SK-MEL-5 (cell line): ENCODE data around the gene POU5F1. TPM values are rescaled to one million over a fixed set of nuclear protein-coding genes. Genes with fewer than 3 reads are reported as not detected.

Experiments
- small RNA-seq, 2 experiments: library from RNA; depleted of rRNA; stranded (forward); fragments of <200 nt; gene quantifications; one replicate each; pipeline ENCODE3, GENCODE V24; 2014
- total RNA-seq: library from RNA; depleted of rRNA; stranded (reverse); fragments of >200 nt; shearing (Covaris generic); gene quantifications from 2 replicates; pipeline ENCODE4 v1.2.3, GENCODE V29; 2014; rRNA removed

POU5F1 gene
- total RNA-seq, 1 experiment from 2014 or later = not detected

Small RNA genes within 50 kb of the gene (small RNA-seq; reads per million reads assigned to genes)
- gene POLR2LP1 = 0 reads per million in 2 experiments

Other genes starting within 250 kb of the POU5F1 start
- not detected in 2 replicates for gene SFTA2, start 238.5 kb downstream of the POU5F1 start, total RNA-seq
- not detected in 2 replicates for gene MUCL3, start 229.7 kb downstream of the POU5F1 start, total RNA-seq
- not detected in 2 replicates for gene MUC21, start 187.0 kb downstream of the POU5F1 start, total RNA-seq
- gene MUC22, start 160.2 kb downstream of the POU5F1 start, total RNA-seq = not detected in 2 replicates
- gene C6orf15, start 58.1 kb downstream of the POU5F1 start, total RNA-seq = not detected in 2 replicates
- gene PSORS1C1, start 55.9 kb downstream of the POU5F1 start, total RNA-seq = not detected in 2 replicates
- gene CDSN, start 50.2 kb downstream of the POU5F1 start, total RNA-seq = not detected in 2 replicates
- gene PSORS1C2, start 31.6 kb downstream of the POU5F1 start, total RNA-seq = not detected in 2 replicates
- gene CCHCR1, start 12.9 kb downstream of the POU5F1 start, total RNA-seq = 12.0 and 13.4 TPM in 2 replicates
- 14.3 and 16.1 TPM in 2 replicates for gene TCF19, start 12.1 kb downstream of the POU5F1 start, total RNA-seq
- 131 and 136 TPM in 2 replicates for gene HLA-C, start 101.4 kb upstream of the POU5F1 start, total RNA-seq
- 179 and 192 TPM in 2 replicates for gene HLA-B, start 186.5 kb upstream of the POU5F1 start, total RNA-seq
- 71.5 and 77.4 TPM in 2 replicates for gene MICA, start 232.9 kb upstream of the POU5F1 start, total RNA-seq